Measurements from ENCODE around the gene NRG3. TPM values are rescaled to one million over a fixed set of nuclear protein-coding genes. Genes with fewer than 3 reads are reported as not detected.
"Not testable (repeated sequence)": the region's sequence is repeated elsewhere in the genome, so short reads cannot be mapped to it uniquely, and the experiment has no call there.

Gene NRG3
- total RNA-seq, 2 donors from 2014 or later: not detected

- Mint-ChIP-seq H3K36me3 (no peaks in the 10 kb centered on the region), H3K27ac (no peak overlapping the region), H3K9me3 (peaks cover 9 to 16% of the 10 kb centered on the region in 2 donors)
- ATAC-seq (no peak), DNase-seq (ENCODE audit: low spot score in 2 of 2) (no peak)
Observed at GRCh38 chr10:82294874-82295378, 419.9 kb downstream of the NRG3 start.

GRCh38 chr10:82308641-82309040 lies 433.6 kb downstream of the NRG3 start:
- H3K36me3 Mint-ChIP-seq: no peaks in the 10 kb centered on the region
- H3K9me3 Mint-ChIP-seq: peaks cover 13 to 15% of the 10 kb centered on the region in 2 donors
- DNase-seq (ENCODE audit: low spot score in 2 of 2) (no peak), ATAC-seq (no peak)
- H3K27ac Mint-ChIP-seq: no peak overlapping the region

- Mint-ChIP-seq H3K9me3 (peaks cover 17 to 18% of the 10 kb centered on the region in 2 donors), H3K36me3 (no peaks in the 10 kb centered on the region), H3K27ac (no peak overlapping the region)
- DNase-seq (ENCODE audit: low spot score in 2 of 2): no peak
- ATAC-seq: no peak
Observed at GRCh38 chr10:82310839-82311238, 435.8 kb downstream of the NRG3 start.

- H3K9me3 Mint-ChIP-seq: peaks cover 17 to 22% of the 10 kb centered on the region in 2 donors
- H3K27ac Mint-ChIP-seq: no peak overlapping the region
- DNase-seq (ENCODE audit: low spot score in 2 of 2) (no peak), ATAC-seq (no peak)
- H3K36me3 Mint-ChIP-seq: no peaks in the 10 kb centered on the region
Observed at GRCh38 chr10:82313401-82313800, 438.4 kb downstream of the NRG3 start.

- Mint-ChIP-seq H3K36me3 (no peaks in the 10 kb centered on the region), H3K27ac (no peak overlapping the region), H3K9me3 (peaks cover 8 to 10% of the 10 kb centered on the region in 2 donors)
- no peak for ATAC-seq
- DNase-seq (ENCODE audit: low spot score in 2 of 2): no peak
Observed at GRCh38 chr10:82318534-82318933, 443.5 kb downstream of the NRG3 start.

- no peaks in the 10 kb centered on the region for H3K36me3 Mint-ChIP-seq
- no peak for ATAC-seq
Observed at GRCh38 chr10:82319074-82319473, 444.1 kb downstream of the NRG3 start.

GRCh38 chr10:82319562-82319961 lies 444.6 kb downstream of the NRG3 start:
- Mint-ChIP-seq H3K36me3 (no peaks in the 10 kb centered on the region), H3K27ac (no peak overlapping the region), H3K9me3 (peaks cover 4 to 7% of the 10 kb centered on the region in 2 donors)
- no peak for DNase-seq (ENCODE audit: low spot score in 2 of 2)
- no peak for ATAC-seq

More at GRCh38 chr10:82319074-82319473, 444.1 kb downstream of the NRG3 start:
- Mint-ChIP-seq H3K27ac (no peak overlapping the region), H3K9me3 (peaks cover 6 to 9% of the 10 kb centered on the region in 2 donors)
- DNase-seq (ENCODE audit: low spot score in 2 of 2): no peak

GRCh38 chr10:82321724-82322123 lies 446.7 kb downstream of the NRG3 start:
- Mint-ChIP-seq H3K36me3 (no peaks in the 10 kb centered on the region), H3K27ac (no peak overlapping the region), H3K9me3 (peaks cover 9 to 11% of the 10 kb centered on the region in 2 donors)

GRCh38 chr10:82331716-82332115 lies 456.7 kb downstream of the NRG3 start:
- no peak for ATAC-seq
- no peak overlapping the region for H3K27ac Mint-ChIP-seq
- DNase-seq (ENCODE audit: low spot score in 2 of 2): no peak
- H3K36me3 Mint-ChIP-seq: no peaks in the 10 kb centered on the region
- H3K9me3 Mint-ChIP-seq: peaks cover 4 to 8% of the 10 kb centered on the region in 2 donors

More at GRCh38 chr10:82321724-82322123, 446.7 kb downstream of the NRG3 start:
- ATAC-seq (no peak), DNase-seq (ENCODE audit: low spot score in 2 of 2) (no peak)

- Mint-ChIP-seq H3K9me3 (peaks cover 11% of the 10 kb centered on the region in 2 donors), H3K36me3 (no peaks in the 10 kb centered on the region), H3K27ac (no peak overlapping the region)
- no peak for ATAC-seq
- no peak for DNase-seq (ENCODE audit: low spot score in 2 of 2)
Observed at GRCh38 chr10:82335831-82336230, 460.8 kb downstream of the NRG3 start.

GRCh38 chr10:82340166-82340565 lies 465.2 kb downstream of the NRG3 start:
- ATAC-seq (no peak), DNase-seq (ENCODE audit: low spot score in 2 of 2) (no peak)
- Mint-ChIP-seq H3K36me3 (no peaks in the 10 kb centered on the region), H3K9me3 (peaks cover 7 to 11% of the 10 kb centered on the region in 2 donors), H3K27ac (no peak overlapping the region)

GRCh38 chr10:82349590-82349989 lies 474.6 kb downstream of the NRG3 start:
- H3K36me3 Mint-ChIP-seq; H3K27ac Mint-ChIP-seq; ATAC-seq; DNase-seq (ENCODE audit: low spot score in 2 of 2): not testable (repeated sequence)
- H3K9me3 Mint-ChIP-seq: peaks cover 14 to 22% of the 10 kb centered on the region in 2 donors

GRCh38 chr10:82353381-82353780 lies 478.4 kb downstream of the NRG3 start:
- ATAC-seq: no peak
- Mint-ChIP-seq H3K9me3 (peaks cover 14 to 22% of the 10 kb centered on the region in 2 donors), H3K36me3 (no peaks in the 10 kb centered on the region), H3K27ac (no peak overlapping the region)
- no peak for DNase-seq (ENCODE audit: low spot score in 2 of 2)

- H3K36me3 Mint-ChIP-seq: no peaks in the 10 kb centered on the region
- no peak for ATAC-seq
Observed at GRCh38 chr10:82358486-82359099, 483.6 kb downstream of the NRG3 start.

GRCh38 chr10:82361256-82361655 lies 486.3 kb downstream of the NRG3 start:
- Mint-ChIP-seq H3K27ac (no peak overlapping the region), H3K9me3 (peaks cover 5 to 8% of the 10 kb centered on the region in 2 donors), H3K36me3 (no peaks in the 10 kb centered on the region)
- no peak for ATAC-seq
- DNase-seq (ENCODE audit: low spot score in 2 of 2): no peak

More at GRCh38 chr10:82358486-82359099, 483.6 kb downstream of the NRG3 start:
- Mint-ChIP-seq H3K9me3 (peaks cover 5 to 8% of the 10 kb centered on the region in 2 donors), H3K27ac (no peak overlapping the region)
- no peak for DNase-seq (ENCODE audit: low spot score in 2 of 2)

GRCh38 chr10:82377608-82378007 lies 502.6 kb downstream of the NRG3 start:
- Mint-ChIP-seq H3K27ac (no peak overlapping the region), H3K36me3 (peaks cover 0 to 4% of the 10 kb centered on the region in 2 donors), H3K9me3 (peaks cover 5 to 11% of the 10 kb centered on the region in 2 donors)
- ATAC-seq (no peak), DNase-seq (ENCODE audit: low spot score in 2 of 2) (no peak)

GRCh38 chr10:82378146-82378545 lies 503.2 kb downstream of the NRG3 start:
- peaks cover 5 to 11% of the 10 kb centered on the region in 2 donors for H3K9me3 Mint-ChIP-seq
- H3K36me3 Mint-ChIP-seq: peaks cover 0 to 4% of the 10 kb centered on the region in 2 donors
- H3K27ac Mint-ChIP-seq: no peak overlapping the region
- DNase-seq (ENCODE audit: low spot score in 2 of 2): no peak
- no peak for ATAC-seq

GRCh38 chr10:82383350-82383749 lies 508.4 kb downstream of the NRG3 start:
- ATAC-seq (no peak), DNase-seq (ENCODE audit: low spot score in 2 of 2) (no peak)
- Mint-ChIP-seq H3K27ac (no peak overlapping the region), H3K9me3 (peaks cover 3 to 5% of the 10 kb centered on the region in 2 donors), H3K36me3 (no peaks in the 10 kb centered on the region)

Measured in activated naive CD4-positive, alpha-beta T cell treated with anti-CD3 and anti-CD28 coated beads, Interleukin-2, amount 50 U/mL, for 72 hours (primary cell).